ENCODE measurements around the gene AXIN2.

AXIN2 gene

DNA sequence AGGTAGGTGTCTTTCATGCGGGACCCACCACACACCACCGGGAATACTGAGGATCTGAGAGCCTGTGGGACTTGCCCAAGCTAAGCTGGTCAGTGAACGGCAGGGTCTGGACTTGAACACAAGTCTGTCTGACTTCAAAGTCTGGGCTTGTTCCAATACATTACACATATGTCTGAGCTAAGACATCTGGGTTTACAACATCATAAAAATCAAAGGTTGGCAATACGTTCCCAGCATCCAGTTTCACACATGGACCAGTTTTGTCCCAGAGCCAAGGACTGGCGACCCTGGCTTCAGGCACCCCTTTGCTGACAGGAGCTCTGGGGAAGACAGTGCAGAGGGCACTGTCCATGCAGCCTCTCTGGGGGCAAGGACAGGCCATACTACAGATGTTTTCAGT is 27.9 kb upstream of the AXIN2 start:
- H3K4me3 ChIP-seq (replicated peaks; ENCODE audit: low read depth, low read length), result no peak overlapping the region
- peak; percentile 15 for DNase-seq (ENCODE audit: low read depth)
- TF ChIP-seq, protein P1, sequence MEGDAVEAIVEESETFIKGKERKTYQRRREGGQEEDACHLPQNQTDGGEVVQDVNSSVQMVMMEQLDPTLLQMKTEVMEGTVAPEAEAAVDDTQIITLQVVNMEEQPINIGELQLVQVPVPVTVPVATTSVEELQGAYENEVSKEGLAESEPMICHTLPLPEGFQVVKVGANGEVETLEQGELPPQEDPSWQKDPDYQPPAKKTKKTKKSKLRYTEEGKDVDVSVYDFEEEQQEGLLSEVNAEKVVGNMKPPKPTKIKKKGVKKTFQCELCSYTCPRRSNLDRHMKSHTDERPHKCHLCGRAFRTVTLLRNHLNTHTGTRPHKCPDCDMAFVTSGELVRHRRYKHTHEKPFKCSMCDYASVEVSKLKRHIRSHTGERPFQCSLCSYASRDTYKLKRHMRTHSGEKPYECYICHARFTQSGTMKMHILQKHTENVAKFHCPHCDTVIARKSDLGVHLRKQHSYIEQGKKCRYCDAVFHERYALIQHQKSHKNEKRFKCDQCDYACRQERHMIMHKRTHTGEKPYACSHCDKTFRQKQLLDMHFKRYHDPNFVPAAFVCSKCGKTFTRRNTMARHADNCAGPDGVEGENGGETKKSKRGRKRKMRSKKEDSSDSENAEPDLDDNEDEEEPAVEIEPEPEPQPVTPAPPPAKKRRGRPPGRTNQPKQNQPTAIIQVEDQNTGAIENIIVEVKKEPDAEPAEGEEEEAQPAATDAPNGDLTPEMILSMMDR (IDR thresholded peaks at IDR 0.05; ENCODE audit: low read length, missing control alignments), result no peak

DNA sequence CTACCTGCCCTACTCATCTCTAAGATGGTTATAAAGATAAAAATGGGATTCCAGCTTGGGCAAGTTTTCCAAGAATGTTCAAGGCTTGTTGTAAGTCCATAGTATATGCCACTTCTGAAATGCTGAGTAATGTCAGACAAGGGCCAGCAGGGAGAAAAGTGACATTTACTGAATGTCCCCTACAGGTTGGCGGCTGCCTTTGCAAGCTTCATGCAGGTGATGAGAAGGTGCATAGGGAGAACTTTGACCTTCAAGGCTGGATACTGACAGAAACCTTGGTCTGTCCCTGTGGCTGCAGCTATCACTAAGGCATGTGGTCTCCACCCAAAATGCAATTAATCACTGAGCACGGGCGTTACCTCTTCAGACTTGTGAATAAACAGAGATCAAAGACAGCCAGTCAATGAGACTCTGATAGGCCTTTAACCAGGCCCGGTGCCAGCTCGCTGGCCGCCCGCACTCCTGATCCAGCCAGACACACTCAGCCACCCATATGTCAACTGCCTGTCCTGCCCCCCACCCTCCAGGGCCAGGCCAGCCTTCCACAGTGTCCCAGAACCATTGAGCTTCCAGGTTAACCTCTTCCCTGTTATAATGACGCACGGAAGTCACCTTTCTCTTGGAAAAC is 26.8 kb upstream of the AXIN2 start:
- no peak for DNase-seq (ENCODE audit: low read depth)
- no peak overlapping the region for H3K4me3 ChIP-seq (replicated peaks; ENCODE audit: low read depth, low read length)
- TF ChIP-seq, protein P1 (IDR thresholded peaks at IDR 0.05; ENCODE audit: low read length, missing control alignments), result no peak

DNA sequence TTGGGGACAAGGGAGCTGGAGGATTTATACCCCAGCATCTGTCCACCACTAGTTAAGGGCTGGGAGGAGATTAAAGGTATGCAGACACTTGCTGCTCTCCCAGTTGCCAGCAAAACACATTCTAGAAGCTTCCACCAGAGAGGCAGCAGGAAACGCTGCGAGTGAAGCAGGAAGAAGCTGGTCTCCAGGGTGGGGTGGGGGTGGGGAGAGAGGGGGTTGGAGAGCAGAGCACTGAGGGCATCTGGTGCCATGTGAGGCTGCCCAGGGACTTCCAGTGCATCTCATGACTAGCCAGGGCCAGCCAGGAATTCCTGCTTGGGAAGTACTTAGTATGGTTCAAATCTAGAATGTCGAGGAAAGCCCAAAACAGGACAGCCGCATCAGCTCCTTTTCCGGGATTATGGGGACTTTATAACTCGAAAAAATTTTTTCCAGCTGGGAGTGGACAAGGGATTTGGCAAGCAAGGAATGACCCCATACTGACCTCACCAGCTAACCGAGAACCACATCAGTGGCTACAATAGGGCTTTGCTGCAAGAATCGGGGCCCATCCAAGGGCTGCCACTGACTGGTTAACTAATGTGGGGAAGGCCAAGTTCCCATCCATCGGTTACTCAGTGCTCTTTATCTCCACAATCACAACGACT is 26.2 kb upstream of the AXIN2 start:
- no peak for DNase-seq (ENCODE audit: low read depth)
- TF ChIP-seq, protein P1 (IDR thresholded peaks at IDR 0.05; ENCODE audit: low read length, missing control alignments), result no peak
- no peak overlapping the region for H3K4me3 ChIP-seq (replicated peaks; ENCODE audit: low read depth, low read length)

DNA sequence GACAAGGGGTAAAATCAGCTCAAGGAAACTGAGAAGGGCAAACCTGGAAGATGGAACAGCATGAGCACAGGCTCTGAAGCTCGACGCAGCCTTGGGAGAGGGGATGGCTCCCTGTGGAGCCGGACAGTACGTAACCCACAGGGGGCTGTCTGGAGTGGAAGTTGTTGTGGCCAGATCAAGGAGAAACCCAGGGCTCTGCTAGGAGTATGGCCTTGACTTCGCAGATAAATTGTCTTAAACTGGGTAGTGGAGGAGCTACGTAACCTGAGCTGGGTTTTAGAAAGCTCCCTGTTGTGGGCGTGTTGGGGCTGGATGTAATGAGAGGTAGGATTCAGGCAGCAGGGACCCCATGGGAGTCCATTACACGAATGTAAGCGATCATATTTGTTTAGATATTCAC is 25.5 kb upstream of the AXIN2 start:
- TF ChIP-seq, protein P1 (IDR thresholded peaks at IDR 0.05; ENCODE audit: low read length, missing control alignments), result no peak
- H3K4me3 ChIP-seq (replicated peaks; ENCODE audit: low read depth, low read length), result no peak overlapping the region

DNA sequence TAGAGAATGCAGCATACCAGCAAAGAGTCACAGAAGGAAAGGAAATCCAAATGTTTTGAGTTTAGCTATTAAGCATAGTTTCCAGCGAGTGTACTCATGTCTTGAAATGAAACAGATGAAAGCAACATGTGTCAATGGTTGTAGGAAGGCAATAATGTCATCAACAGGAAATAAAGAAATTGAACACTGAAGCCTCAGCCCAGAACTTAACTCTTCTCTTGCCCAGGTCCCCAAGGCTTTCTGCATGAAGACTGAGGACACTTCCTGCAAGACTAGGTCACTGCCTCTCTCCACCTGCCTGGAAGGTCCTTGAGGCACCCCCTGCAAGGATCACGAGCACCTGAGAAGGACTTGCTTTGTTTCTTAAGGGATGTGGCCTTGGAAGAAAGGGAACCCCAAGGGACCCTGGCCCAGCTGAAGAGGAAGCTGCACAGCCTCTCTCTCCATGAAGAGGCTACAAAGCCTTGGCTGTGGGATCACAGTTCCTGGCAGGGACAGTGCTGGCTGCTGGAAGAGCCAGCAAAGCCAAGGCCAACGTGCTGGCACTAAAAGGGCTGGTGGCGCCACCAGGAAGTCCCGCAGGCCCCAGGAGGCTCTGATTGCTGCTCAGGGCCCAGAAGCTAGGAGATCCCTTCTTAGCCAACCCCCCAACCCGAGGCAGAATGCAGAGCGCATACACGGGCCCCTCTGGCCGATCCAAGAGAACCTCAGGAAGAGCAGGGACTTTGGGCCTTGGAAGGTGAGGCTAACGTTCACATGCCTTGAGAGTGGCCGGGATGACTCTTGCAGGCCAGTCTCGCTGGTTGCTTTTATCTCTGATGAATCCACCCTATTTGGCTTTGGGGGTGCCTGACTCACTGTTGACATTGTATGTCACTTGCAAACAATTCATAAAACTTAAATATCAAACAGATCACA is 23.4 kb upstream of the AXIN2 start:
- no peak for DNase-seq (ENCODE audit: low read depth)
- H3K4me3 ChIP-seq (replicated peaks; ENCODE audit: low read depth, low read length), result no peak overlapping the region
- TF ChIP-seq, protein P1 (IDR thresholded peaks at IDR 0.05; ENCODE audit: low read length, missing control alignments), result no peak

More for the DNA sequence above, 25.5 kb upstream of the AXIN2 start:
- DNase-seq (ENCODE audit: low read depth), result no peak

DNA sequence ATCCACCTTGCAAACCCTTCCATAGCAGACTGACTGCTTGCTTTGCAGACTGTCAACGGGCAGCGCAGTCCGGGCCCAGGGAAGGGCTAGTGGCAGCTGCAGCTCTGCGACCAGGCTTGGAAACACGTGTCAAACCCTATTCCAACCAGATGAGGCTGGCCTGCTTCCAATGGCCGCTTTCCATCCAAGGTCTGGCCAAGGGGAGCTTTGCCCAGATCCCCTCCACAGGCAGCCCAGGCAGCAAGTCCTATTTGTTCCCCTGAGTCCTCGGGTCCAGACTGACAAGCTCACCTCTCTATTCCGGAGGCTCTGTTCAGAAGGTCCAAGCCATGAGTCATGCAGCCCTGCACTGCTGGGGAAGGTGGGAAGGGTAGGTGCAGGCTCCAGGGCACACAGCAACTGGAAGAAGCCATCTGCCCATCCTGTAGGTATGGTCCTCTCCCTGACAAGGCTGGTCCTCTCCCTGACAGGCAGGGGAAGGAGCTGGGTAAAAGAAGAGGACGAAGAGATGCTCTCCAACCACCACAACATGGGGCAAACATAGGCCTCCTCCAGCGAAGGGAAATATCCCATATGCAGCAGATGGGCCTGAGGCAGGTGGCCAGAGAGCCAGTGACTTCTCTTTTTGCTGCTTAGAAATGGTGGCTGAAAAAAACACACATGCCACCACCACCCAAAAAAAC is 22.6 kb upstream of the AXIN2 start:
- no peak overlapping the region for H3K4me3 ChIP-seq (replicated peaks; ENCODE audit: low read depth, low read length)
- TF ChIP-seq, protein P1 (IDR thresholded peaks at IDR 0.05; ENCODE audit: low read length, missing control alignments), result no peak
- no peak for DNase-seq (ENCODE audit: low read depth)
